ENCODE data around the gene BAIAP2L1. TPM values are rescaled to one million over a fixed set of nuclear protein-coding genes. Genes with fewer than 3 reads are reported as not detected.
A peak's percentile ranks its signal among the peaks of the same experiment; 100 is the strongest.

Gene BAIAP2L1
- total RNA-seq, 4 donors from 2014 or later = 16.5 to 29.3 (median 20.5) TPM

GRCh38 chr7:98294798-98295382, 106.0 kb downstream of the BAIAP2L1 start:
- Histone ChIP-seq H3K27me3 (no peaks in the 10 kb centered on the region), H3K4me3 (no peak overlapping the region), H3K4me1 (peaks cover 7 to 41% (median 15%) of the 10 kb centered on the region in 3 donors), H3K27ac (peak overlapping the region; percentile 41 to 81 (median 73)), H3K9me3 (no peaks in the 10 kb centered on the region), H3K36me3 (peaks cover 9 to 86% (median 19%) of the 10 kb centered on the region in 3 donors)
- DNase-seq = no peak
- intact Hi-C loops (cut with DNase I) = loop anchor here (5.0 kb wide), 1 partner anchor 107 kb away; the partner anchor contains the start of gene BAIAP2L1
- TF ChIP-seq CTCF (IDR thresholded peaks at IDR 0.05) (peak in 5 of 6 experiments; percentile 58 to 91 (median 75)), POLR2A (IDR thresholded peaks at IDR 0.05) (no peak)
- 36 to 56% methylated on average over 4 to 11 of the region's 14 CpGs for WGBS, 2 donors

- Histone ChIP-seq H3K4me3 (no peak overlapping the region), H3K4me1 (peaks cover 7 to 46% (median 18%) of the 10 kb centered on the region in 3 donors), H3K27me3 (no peaks in the 10 kb centered on the region), H3K9me3 (no peaks in the 10 kb centered on the region), H3K36me3 (peaks cover 9 to 86% (median 19%) of the 10 kb centered on the region in 3 donors), H3K27ac (peak overlapping the region in 2 of 4 donors; percentile 80 to 81)
- TF ChIP-seq CTCF (IDR thresholded peaks at IDR 0.05) (no peak), POLR2A (IDR thresholded peaks at IDR 0.05) (no peak)
- DNase-seq = no peak
- 76 to 77% methylated on average over 14 to 15 of the region's 15 CpGs for WGBS, 2 donors
- intact Hi-C loops (cut with DNase I) = no loop called here
Observed at GRCh38 chr7:98294326-98294725, 106.6 kb downstream of the BAIAP2L1 start.

DNA sequence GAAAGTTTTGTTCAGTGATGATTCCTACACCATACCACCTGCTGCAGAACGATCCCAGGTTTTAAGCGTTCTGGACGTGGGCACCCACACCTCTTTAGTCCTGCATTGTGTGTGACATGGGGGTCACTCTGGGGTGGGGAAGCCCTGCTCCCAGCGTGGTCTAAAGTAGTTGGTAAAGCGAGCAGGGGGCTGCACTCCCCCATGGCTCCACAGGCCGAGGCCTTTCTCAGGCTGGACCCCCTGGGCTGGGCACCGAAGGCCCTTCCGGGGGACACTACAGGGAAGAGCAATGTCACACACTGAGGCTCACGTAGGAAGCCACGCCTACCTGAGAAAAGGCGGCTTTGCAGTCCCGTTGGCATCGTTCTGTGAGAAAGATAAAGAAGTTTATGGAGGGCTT, 107.1 kb downstream of the BAIAP2L1 start:
- peaks cover 9 to 86% (median 19%) of the 10 kb centered on the region in 3 donors for H3K36me3 ChIP-seq
- intact Hi-C loops (cut with DNase I) = no loop called here
- H3K4me1 ChIP-seq = peaks cover 7 to 51% (median 22%) of the 10 kb centered on the region in 3 donors
- no peaks in the 10 kb centered on the region for H3K27me3 ChIP-seq
- peak overlapping the region in 1 of 4 donors; percentile 81 for H3K27ac ChIP-seq
- TF ChIP-seq CTCF (IDR thresholded peaks at IDR 0.05) (no peak), POLR2A (IDR thresholded peaks at IDR 0.05) (no peak)
- H3K4me3 ChIP-seq = no peak overlapping the region
- no peaks in the 10 kb centered on the region for H3K9me3 ChIP-seq
- 84 to 88% methylated on average over 7 to 10 of the region's 13 CpGs for WGBS, 2 donors
- no peak for DNase-seq

GRCh38 chr7:98293265-98293664, 107.6 kb downstream of the BAIAP2L1 start:
- H3K4me1 ChIP-seq = peaks cover 10 to 56% (median 27%) of the 10 kb centered on the region in 3 donors
- no peak overlapping the region for H3K4me3 ChIP-seq
- DNase-seq = no peak
- H3K27ac ChIP-seq = no peak overlapping the region
- H3K27me3 ChIP-seq = no peaks in the 10 kb centered on the region
- no peaks in the 10 kb centered on the region for H3K9me3 ChIP-seq
- WGBS, 2 donors = 75 to 81% methylated on average over 11 to 14 of the region's 17 CpGs
- H3K36me3 ChIP-seq = peaks cover 9 to 89% (median 19%) of the 10 kb centered on the region in 3 donors
- intact Hi-C loops (cut with DNase I) = no loop called here
- TF ChIP-seq CTCF (IDR thresholded peaks at IDR 0.05) = no peak
- no peak for TF ChIP-seq POLR2A (IDR thresholded peaks at IDR 0.05)

- no peak for DNase-seq
- WGBS, 2 donors = 75 to 80% methylated on average over 3 to 6 of the region's 7 CpGs
- H3K27ac ChIP-seq = no peak overlapping the region
- peaks cover 26 to 62% (median 42%) of the 10 kb centered on the region in 3 donors for H3K4me1 ChIP-seq
- intact Hi-C loops (cut with DNase I) = no loop called here
- TF ChIP-seq POLR2A (IDR thresholded peaks at IDR 0.05) (no peak), CTCF (IDR thresholded peaks at IDR 0.05) (no peak)
- H3K36me3 ChIP-seq = peaks cover 9 to 77% (median 16%) of the 10 kb centered on the region in 3 donors
- H3K4me3 ChIP-seq = no peak overlapping the region
- no peaks in the 10 kb centered on the region for H3K9me3 ChIP-seq
- no peaks in the 10 kb centered on the region for H3K27me3 ChIP-seq
Observed at GRCh38 chr7:98291717-98292116, 109.2 kb downstream of the BAIAP2L1 start.

Measured in esophagus squamous epithelium (tissue), 5 donors.